RKO (cell line): ENCODE results near the gene CLASP1.
A peak's percentile ranks its signal among the peaks of the same experiment; 100 is the strongest.

ENCODE experiments used
- DNase-seq: peaks from one replicate; pipeline ENCODE4 v3.0.0-alpha.2; 2016; ENCODE audit warnings: low spot score

Gene CLASP1

DNA sequence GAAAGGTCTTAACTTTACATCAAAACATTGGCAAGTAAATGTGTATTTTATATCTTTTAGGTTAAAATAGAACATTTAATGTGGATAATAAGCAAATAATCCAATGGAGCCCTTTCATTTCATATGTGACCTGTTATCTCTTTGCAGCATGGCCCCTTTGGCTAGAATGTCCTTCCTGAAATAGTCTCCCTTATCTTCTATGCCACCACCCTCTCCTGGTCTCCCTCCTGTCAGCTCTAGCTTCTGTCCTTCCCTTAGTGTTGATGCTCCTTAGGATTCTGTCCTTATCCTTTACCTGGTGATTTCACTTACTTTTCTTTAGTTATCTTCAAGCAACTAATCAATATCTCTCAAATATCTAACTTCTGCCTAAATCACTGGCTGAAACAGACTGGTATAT, 277.2 kb downstream of the CLASP1 start:
- DNase-seq = no peak

DNA sequence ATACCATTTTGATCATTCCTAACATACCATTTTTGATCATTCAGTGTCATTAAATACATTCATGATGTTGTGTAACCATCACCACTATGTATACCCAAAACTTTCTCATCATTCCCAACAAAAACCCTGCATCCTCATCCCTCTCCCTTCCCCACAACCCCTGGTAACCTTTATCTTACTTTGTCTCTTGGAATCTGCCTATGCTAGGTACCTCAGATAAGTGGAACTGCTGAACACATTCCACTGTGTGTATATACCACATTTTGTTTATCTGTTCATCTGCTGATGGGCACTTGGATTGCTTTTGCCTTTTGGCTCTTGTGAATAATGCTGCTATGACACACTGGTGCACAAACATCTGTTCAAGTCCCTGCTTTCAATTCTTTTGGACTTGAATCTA, 280.4 kb downstream of the CLASP1 start:
- DNase-seq = no peak

DNA sequence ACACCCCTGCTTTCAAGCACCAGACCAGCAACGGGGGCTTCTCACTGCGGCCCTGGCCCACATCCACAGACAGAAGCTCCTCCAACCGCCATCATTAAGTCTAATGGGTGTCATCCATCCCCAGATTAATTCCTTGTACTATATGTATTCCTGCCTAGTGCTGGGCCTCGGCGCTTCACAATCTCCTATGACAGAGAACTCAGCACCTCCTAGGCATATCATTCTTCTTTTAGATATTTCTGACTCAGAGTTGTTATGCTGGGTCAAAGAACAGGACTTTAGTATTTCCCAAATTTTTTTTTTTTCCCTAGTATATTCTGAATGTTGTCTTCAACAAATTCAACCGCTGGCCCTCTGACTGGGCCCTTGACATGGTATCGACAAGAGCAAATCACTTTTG, 281.1 kb downstream of the CLASP1 start:
- no peak for DNase-seq

DNA sequence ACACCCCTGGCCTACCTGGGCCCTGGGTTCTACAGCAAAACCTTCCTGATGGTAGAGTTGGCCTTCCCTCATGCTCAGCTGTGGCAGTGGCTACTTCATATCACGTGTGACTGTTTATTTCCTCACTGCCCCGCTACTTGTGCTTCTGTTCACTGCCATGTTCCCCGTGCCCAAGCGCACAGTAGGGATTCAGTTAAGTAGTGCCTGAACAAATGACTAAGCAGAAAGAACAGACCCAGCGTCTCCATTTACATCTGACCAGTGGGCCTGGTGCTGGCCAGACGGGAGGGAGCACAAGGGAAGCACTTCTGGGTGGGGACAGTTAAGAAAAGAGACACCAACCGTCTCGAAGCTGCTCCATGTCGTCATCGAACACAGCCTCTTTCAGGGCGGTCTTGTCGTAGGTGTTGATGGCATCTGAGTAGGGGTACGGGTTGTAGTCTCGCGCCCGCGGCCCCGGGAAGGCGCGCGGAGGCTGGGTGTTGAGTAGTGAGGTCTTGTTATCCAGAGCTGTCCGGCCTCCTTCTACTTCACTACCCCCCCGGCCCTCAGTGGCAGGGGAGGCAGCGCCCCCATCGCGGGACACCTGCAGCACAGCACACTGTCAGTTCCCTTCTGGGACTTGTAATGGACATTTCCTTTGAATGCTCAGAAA, 281.9 kb downstream of the CLASP1 start:
- DNase-seq = no peak

DNA sequence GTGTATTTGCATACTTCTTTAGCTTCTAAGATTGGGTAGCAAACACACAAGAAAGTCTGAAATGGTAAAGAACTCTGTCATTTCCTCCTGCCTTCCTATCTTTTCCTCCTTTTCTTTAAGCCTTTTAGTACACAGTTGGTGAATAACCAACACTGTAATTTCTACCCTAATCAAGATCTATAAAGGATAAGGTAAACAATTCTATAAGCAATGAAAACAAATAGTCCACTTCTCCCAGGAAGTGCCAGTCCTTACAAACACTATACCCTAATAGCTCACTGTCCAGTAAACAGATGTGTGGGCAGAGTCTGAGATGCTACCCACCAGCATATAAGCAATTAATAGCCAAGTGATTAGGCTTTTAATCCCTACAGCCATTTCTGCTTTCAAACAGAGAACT, 283.2 kb downstream of the CLASP1 start:
- no peak for DNase-seq

DNA sequence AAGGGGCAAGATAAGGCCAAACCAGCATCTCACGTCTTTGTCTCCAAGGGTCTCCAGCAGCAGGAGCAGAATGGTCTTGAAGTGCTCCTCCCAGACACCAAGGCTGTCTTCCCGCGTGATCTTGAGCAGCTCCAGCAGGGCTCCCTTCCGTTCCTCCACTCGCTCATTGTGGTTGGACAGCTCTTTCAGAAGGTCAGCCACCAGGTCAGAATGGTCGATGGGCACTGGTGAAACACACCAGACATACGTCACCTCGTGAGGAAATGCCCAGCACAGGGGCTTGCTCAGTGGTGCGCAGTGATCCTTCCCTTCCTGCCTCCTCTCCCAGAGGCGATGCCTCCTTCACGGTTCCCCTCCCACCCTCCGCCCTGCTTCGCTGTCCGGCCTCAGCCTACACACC, 284.2 kb downstream of the CLASP1 start:
- DNase-seq = no peak

DNA sequence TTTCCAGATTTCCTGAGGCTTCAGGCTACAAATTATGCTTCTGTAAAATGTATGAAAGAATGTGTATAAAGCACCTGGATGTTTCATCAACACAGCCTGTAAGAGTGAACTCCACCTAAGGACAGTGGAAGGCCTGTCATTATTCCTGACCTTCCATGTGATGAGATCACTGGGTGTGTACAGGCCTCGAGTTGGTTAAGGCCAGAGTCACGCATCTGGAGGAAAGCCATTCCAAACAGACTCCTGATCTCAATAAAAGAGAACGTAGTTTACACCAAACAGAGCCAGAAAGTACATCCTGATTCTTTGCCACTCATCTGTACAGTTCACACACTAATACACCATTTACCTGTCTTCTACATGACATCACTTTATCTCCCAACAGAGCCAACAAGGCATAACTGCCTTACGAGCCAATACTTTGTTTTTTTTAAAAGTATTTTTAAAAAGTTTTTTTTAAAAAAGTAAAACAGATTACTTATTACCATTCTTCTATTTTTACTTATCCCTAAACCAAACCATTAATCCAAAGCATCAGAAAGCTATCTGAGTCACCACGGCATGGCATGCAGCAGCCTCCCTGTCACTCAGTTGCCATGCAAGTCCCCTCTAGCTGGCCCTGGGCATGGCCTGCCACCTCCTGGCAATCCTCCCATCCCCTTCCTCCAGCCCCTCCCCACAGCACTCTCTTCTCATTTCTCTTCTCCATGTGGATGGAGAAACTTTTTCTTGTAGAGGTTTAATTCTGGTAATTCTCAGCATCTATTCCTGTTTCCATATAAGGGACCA, 285.4 kb downstream of the CLASP1 start:
- DNase-seq = no peak

DNA sequence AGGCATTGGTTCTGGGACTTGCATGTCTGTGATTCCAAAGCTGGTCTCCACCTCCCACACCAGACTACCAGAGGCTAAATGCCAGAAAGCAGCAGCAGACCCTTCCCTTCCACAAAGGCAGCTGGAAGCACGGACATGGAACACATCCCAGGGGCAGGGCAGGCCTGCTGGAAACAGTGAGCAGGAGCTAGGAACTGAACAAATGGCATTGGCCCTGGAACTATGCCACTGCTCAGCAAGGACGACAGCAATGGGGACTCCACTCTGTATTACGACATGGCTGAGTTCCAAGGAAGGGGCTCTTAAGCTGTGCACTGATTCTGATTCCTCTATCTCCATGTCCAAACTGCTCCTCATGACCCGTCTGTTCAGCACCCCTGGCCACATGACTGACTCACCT, 286.5 kb downstream of the CLASP1 start:
- no peak for DNase-seq

DNA sequence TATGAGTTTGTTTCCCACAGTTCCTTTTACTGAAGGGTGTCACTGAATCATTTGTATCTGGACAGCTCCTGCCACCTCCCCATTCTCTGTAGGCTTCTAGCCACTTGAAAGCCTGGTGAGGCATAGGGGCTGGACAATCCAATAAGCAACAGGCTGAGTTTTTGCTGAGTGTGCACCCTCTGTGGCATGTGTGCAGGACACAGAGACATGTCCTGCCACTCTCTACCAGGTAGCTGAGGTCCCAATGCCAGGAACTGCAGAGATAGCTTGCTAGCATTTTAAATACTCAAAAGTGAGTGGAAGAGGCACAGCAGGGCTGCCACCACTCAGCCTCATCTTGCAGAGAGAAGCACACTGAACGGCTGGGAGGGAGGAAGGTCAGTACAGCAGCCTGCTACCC, 287.0 kb downstream of the CLASP1 start:
- no peak for DNase-seq

DNA sequence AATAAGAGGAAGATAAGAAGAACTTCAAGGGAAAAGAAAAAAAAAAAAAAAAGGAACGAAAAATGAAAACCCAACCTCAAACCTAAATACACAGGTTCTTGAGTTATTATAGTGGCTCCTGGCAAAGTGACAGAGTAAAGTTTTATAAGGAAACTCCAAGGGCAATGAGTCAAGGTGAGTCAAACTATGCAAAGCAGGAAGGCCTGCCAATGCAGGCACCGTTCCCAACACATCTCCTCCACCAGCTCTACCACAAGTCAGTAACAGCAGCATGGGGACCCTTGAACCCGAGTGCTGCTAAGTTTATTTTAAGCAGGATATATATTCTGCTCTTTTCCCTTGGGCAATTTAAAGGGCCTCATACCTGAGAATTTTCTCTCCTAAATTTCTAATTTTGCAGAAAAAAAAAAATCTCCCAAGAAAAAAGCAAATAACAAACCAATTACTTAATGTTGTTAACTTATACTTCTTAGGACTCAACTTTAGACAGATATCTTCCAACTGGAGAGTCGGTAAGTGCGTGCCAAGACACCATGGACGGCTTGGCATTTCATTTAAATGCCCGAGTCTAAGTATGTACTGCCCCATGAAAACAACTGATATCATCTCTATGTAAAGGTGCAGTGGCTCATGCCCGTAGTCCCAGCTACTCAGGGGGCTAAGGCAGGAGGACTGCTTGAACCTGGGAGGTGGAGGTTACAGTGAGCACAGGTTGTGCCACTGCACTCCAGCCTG, 288.5 kb downstream of the CLASP1 start:
- DNase-seq = peak; percentile 86

DNA sequence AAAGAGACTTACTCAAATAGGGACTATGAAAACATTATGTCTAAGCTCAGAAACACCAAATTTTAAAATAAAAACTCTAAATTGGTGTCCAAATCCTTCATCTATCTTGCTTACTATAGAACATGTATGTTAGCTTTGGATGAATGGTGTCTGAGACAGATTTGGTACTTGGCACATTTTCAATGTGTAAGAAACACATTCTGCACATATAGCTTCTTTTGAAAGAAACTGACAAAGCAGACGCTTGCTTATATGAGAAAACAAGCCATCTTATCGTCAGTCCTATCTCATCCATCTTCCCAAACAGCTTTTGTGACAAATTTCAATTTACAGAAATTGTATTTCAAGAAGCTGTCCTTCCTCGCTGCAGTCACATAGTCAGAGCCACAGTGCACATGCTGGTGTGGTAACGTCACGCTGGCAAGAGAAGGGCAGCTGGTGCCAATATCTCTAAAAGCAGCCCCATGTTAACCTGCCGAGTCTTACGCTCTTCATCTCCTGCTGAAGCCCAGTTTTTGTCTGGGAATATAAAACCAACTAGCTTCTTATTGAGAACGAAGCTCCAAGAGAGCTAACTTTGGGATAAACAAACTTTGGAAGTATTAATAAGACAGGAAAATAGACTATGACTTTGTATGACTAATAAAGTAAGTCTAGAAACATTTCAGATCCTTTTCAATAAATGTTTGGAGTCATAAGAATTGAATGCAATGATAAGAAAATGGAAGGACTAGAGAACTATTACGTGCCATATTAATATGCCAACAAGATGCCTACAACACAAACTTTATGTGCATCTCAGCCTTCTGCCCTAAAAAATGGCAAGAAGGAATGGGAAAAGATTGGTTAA, 289.3 kb downstream of the CLASP1 start:
- DNase-seq = no peak

DNA sequence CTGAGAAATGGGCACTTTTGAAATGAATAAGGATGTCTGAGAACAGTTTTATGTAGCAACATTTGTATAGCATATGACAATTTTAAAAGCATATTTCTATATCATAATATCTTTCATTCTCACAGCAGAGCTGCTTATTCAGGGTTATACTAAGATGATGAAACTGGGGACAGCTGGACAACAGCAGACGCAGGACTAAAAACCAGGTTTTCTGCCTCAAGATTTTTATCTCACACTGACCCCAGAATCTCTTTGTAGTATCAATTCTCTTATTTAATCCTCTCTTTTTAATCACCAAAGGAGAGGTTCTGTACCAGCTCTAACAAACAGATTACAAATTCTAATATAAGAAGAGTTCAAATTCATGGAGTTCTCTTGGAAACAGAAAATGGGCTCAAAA, 290.1 kb downstream of the CLASP1 start:
- no peak for DNase-seq

DNA sequence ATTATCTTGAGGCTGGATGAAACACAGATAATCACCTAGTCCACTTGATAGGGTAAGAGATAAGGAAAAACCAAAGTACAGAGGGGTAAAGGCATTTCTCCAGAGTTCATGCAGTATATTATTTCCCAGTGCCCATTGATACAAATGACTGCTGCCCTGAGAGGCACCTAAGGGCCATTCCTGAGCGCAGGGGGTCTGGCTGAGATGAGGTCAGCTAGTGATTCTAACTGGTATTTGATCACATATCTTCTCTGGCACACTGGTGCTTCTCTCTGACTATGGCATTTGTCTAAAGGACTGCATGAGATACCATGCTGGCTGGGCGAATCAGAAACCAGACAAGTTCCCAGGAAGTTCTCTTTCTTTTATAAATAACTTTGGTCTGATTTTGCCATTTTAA, 291.0 kb downstream of the CLASP1 start:
- no peak for DNase-seq

DNA sequence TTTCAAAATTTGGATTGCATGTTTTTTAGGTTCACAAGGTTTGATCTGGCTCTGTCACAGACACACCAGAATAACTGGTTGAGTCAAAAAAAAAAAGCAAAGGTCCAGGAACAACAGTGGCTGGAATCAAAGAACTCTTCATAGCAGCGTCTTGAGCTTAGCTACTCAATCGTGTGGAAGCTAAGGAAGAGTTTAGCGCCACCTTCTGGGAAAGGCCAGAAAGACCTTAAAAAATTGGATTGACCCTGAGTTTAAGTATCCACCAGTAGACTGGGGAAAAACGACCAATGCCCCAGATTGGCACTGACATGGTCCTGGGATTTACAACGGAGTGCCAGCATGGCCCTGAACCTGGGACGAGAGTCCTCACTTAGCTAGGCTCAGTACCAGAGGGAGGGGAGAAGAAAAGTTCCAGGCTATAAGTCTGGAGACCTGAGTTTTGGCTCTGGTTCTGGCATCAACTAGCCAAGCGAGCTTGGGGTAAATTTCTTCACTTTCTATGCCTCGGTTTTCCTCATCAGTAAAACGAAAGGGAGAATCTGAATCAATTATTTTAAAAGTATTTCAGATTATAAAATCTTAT, 293.1 kb downstream of the CLASP1 start:
- DNase-seq = peak; percentile 70

DNA sequence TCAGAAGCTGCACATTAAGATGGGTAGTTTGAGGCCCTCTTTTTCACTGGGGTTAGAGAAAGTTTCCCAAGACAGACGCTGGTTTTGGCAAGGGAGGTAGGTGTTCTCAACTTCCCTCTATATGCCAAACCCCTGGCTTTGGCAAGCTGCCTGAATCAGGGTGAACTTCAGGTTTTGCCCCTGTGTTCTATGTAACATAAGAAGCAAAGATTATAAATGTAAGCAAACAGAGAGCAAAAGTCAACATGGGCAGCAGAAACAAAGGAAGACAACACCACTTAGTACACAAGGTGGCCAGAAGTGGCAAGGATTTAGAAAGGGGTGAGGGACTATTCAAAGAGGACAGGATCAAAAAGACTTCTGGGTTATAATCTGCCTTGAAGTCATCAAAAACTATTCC, 293.8 kb downstream of the CLASP1 start:
- DNase-seq = no peak

DNA sequence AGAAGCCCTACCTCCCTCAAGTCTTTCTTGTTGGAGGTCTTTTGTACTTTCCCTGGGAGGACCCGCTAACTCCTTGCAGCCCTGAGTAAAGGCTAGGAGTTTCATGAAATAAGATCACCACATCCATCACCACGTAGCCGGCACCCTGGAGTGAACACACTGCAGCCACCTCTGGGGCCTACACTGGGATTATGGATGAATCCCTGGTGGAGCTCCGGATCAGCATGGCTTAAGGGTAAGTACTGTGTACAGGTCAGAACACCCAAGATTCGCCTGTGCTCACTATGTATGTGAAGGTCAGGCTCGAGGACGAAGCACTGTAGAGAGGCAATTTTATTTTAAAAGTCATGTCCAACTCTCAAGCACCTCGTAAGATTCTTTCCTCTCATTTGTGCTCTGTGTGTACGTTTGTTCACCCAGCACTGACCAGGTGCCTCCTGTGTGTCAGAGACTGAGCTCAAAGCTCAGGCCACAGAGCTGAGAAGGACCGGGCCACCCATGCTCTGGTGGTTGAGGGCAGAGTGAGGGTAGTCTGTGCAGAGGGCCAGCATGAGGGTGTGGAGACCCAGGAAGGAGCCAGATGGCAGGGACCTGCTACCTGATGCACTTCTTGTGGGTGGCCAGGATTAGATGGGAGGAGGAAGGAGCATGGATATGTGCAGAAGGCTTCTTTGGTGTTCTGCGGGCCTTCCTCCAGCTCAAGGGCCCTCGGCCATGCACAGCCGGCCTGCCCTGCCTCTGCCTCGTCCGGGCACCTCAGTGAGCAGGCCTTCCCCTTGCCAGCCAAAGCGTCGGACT, 297.5 kb downstream of the CLASP1 start:
- no peak for DNase-seq

DNA sequence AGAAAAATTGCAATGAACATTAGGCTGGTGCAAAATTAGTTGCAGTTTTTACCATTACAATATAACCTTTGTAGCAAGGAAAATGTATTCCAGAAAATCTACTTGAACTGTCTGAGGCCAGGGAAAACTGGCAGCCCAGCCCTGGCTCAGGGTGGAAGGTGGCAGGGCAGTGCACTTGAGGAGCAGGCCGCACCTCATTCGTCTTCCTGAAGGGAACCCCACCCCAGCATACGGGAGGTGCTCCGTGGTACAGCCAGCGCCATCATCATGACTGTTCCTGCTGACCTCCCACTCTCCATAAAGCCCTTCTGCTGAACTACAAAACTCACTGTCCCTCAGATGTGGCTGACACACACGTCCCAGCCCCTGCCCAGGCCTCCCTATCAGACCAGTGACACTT, 298.4 kb downstream of the CLASP1 start:
- no peak for DNase-seq

DNA sequence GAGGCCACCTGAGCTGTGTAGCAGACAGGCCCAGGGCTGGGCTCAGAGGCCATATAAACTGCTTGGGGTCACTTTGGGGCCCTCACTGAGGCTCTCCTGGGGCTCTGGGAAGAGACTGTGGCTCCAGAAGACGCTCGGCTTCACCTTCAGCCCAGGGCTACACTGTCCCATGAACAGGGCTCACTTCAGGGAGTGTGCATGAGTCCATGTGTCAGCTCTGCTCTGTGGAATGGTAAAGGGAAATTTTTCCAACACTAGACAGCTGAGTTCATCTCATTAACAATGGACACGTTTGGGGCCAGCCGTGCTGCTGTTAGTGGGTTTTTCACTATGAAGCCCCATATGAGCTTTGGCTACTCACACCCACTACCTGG, 298.9 kb downstream of the CLASP1 start:
- no peak for DNase-seq

DNA sequence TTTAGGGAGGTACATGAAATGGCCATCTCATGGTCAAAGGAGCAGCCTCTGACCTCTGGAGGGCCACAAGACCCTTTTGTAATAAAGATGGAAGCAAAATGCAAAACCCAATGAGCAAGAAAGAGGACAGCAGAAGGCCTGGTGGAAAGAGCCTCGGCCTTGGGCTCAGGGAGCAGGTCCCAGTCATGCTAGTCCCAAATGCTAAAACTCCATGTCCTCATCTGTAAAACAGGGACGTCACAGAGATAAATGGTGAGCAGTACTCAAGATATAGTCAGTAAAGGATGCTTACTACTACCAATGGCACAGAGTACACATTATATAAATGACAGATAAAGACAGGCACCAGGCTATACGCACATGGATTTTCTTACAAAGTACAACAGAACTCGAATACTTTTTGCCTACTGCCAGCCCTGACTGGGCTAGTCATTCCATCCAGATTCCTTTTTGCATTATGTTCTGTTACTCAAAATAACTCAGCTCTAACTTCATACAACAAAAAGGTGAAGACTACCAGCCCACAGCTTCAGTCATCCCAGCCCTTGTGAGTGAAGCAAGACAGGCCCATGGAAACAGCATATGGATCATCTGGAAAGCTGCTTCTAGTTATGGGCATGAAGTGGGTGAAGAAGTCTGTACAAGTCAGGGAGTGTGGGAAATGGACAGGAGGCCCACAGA, 299.4 kb downstream of the CLASP1 start:
- DNase-seq = no peak

DNA sequence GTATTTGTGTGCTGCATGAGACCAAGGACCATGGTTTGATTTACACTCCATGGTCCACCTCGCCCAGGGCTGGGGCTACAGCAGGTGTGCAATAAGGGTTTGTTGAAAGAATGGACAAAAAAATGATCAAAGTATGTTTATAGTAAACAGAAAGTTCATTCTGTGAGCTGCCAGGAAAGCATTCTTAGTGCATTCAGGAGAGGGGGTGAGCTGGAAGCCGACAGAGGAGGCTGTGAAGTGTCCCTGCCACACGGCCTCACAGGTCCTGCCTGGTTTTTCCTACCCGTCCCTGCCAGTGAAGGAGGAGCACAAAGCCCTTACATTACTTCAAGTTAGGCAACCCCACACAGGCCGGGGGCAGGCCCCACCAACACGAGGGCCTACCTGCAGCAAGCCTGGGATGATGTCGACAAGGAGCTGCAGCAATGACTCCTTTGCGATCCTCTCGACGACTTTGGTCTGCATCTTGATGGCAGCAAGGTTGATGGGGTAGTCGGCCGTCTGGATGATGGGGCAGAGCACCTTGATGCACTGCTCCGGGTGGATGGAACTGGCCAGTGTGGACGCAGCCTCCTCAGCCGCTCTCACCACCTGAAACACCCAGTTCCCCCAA, 301.0 kb downstream of the CLASP1 start:
- no peak for DNase-seq
